Stimulated activated CD4-positive, alpha-beta T cell treated with anti-CD3 and anti-CD28 coated beads, TNF-alpha, amount 100 ng/mL, for 4 hours (primary cell): Measurements from ENCODE around the gene AHNAK2.
A peak's percentile ranks its signal among the peaks of the same experiment; 100 is the strongest.
"Not testable (repeated sequence)": the region's sequence is repeated elsewhere in the genome, so short reads cannot be mapped to it uniquely, and the experiment has no call there.

Experiments used
- DNase-seq, 3 experiments: peaks; one replicate each; pipeline ENCODE4 v3.0.0-alpha.2; 2020; ENCODE audit warnings: low read depth in 3 of 3

AHNAK2 gene

DNA sequence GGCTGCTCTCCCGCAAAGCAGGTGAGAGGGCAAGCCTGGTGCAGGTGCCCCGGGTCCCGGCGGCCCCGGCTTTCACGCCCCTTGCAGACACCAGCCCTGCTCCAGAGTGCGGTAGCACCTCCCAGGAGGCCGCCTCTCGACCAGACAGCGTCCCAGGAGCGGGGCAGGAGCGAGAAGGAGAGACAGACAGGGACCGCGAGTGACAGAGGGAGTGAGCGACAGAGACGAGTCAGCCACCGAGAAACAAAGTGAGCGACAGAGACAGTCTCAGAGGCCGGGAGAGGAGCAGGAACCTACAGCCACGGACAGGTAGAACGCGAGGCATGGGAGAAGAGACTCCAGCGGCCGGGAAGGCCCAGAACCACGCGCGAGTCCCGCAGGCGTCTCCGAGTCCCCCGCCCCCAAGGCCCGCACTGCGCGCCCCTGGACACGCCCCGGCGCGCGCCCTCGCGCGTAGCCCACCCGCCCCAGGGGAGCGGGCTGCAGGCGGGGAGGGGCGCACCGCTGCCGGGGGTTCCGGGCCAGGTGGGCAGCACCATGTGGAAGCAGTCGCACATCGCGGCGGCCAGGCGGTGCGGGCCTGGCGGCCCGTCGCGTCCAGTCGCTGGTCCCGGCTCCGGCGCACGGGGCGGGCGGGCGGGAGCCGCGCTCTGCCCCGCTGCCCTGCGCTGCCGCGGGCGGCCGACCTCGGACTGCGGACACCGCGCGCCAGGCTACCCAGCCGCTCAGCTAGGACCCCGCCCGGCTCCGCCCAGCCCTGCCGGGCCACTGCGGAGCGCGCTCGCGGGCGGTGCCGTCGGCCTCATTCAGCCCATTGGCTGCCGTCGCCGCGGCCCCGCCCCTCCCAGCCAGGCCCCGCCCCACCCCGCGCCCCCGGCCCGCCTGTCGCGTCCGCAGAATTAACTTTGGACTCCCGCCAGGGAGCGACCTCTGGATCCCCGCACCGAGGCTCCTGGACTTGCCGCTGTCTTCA lies at the start of gene AHNAK2:
TSS of gene AHNAK2 (minus strand) at position 694 of the 973 bp plus-strand sequence. CDS start at position 557, 137 bp downstream.
- no peak for DNase-seq

DNA sequence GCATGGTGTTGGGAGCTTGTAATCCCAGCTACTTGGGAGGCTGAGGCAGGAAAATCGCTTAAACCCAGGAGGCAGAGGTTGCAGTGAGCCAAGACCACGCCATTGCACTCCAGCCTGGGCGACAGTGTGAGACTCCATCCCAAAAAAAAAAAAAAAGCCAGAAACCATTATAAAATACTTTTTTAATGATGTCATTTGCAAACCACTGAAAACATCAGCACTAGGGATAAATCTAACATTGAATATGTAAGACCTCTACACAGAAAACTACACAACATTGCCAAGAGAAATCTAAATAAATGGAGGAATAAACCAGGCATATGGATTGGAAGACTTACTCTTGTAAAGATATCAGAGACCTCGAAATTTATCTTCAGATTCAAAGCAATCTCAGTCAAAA lies 49.5 kb upstream of the AHNAK2 start:
- DNase-seq: not testable (repeated sequence)

DNA sequence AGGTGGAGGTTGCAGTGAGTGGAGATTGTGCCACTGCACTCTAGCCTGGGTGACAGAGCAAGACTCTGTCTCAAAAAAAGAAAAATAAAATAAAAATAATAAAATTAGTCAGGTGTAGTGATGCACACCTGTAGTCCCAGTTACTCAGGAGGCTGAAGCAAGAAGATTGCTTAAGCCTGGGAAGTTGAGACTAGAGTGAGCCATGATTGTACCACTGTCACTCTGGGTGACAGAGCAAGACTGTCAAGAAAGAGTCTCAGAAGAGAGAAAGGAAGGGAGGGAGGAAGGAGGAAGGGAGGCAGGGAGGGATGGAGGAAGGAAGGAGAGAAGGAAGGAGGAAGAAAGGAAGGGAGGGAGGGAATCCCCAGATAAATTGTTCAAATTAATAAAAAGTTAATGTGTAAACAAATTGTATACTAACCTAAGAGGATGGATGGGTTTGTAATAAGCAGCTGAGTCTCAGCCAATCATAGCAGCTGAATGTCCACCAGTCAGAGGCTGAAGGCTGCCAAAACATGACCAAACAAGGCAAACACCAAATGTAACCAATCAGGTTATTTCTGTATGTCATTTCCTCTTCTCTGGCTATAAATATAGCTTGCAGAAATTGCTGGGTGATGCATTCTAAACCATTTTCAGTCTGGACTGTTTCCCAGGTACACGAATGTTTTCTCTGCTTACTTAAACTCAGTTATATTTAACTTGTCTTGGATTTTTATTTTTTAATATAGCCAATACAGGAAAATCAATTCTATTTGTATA lies 48.8 kb upstream of the AHNAK2 start:
- no peak for DNase-seq

DNA sequence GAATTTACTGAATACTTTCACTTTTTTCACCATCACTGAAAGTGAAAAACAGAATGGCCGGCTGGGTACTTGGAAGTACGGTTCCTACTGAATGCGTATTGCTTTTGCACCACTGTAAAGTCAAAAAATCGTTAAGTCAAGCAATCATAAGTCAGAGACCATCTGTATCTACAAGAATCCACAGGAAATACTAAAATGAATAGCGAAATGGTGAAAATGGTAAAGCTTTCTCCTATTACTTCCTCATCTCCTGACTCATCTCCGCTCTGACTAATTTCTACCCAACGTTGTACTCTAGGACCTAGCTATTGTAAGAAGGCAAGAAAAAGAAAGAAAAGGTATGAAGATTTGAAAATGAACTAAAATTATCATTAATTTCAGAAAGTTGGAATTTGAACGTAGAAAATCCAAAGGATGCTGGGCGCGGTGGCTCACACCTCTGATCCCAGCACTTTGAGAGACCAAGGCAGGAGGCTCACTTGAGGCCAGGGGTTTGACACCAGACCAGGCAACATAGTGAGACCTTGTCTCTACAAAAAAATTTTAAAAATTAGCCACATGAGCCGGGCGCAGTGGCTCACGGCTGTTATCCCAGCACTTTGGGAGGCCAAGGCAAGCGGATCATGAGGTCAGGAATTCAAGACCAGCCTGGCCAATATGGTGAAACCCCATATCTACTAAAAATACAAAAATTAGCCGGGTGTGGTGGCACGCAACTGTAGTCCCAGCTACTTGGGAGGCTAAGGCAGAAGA lies 48.0 kb upstream of the AHNAK2 start:
- no peak for DNase-seq

DNA sequence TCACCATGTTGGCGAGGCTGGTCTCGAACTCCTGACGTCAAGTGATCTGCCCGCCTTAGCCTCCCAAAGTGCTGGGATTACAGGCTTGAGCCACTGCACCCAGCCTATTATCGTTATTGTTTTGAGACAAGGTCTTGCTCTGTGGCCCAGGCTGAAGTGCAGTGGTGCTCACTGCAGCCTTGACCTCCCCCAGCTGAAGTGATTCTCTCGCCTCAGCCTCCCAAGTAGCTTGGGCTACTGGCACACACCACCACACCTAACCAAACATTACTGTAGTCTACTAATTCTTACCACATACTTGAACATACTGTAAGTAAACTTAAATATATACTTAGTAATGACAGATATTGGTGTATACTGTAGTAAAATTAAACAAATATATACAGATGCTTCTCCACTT lies 47.3 kb upstream of the AHNAK2 start:
- no peak for DNase-seq

DNA sequence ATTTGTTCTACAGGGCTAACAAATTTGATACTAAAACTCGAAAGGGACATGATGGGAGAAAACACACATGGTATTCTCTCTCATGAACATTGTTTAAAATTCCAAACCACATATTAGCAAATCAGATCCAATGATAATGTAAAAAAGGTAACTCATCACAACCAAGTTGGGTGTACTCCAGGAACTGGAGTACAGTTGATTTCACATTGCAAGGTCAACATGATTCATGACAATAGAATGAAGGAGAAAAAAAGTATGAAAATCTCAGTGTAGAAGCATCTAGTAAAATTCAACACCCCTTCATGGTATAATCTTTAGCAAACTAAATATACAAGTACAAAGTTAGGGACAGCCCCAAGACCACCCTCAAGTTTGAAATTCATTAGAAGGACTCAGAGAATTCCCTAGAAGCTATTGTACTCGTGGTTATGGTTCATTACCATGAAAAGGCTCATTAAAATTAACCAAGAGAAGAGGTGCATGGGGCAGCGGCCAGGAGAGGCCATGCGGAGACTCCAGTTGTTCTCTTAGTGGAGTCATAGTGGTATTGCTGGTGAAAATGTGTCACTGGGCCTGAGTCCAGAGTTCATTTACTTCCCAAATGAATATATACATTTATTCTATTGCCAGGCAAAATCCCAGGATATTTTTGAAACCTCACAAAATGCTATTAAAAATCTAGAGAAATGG lies 45.8 kb upstream of the AHNAK2 start:
- no peak for DNase-seq

DNA sequence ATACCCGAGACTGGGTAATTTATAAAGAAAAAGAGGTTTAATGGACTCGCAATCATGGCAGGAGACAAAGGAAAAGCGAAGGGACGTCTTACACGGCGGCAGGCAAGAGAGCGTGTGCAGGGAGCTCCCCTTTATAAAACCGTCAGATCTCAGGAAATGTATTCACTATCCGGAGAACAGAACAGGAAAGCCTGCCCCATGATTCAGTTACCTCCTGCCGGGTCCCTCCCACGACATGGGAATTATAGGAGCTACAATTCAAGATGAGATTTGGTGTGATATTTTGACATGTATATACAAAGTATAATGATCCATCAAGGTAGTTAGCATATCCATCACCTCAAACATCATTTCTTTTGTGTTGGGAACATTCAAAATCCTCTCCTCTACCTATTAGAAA lies 45.0 kb upstream of the AHNAK2 start:
- DNase-seq: no peak

DNA sequence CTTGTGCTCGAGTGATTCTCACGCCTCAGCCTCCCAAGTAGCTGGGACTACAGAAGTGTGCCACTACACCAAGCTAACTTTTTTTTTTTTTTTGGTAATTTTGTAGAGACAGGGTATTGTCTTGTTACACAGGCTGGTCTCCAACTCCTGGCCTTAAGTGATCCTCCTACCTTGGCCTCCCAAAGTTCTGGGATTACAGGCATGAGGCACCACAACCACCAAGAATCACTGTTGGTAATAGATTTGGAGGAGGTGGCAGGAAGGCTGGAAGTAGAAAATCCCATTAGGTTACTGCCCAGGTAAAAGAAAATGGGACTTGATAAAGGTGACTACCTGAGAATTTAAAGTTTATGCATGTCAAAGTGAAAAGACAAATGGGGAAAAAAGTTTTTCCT lies 44.1 kb upstream of the AHNAK2 start:
- DNase-seq: no peak

DNA sequence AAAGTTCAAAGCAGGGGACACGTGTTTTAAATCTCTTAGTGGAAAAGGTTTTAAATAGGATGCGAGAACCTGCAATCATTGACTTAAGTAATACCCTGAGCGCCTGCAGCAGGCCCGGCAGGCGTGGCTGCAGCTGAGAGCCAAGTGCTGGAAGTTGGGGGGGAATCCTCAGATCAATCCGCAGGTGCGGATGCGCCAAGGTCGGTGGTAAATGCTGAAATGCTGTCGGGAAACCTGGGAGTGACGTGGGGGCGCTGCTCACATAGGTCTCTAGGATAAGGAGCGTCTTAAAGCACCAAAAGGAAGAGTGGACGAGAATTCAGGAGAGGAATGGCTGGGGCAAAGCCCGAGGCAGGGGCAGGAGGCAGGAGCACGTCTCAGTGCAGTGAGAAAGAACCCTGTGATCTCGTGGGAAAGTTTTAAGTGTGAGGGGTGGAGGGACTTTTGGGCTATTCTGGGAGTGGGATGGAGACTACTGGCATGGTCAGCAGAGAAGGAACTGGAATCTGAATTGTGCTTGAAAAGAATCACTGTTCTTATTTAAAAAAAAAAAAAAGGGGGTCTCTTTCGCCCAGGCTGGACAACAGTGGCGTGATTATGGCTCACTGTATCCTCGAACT lies 43.6 kb upstream of the AHNAK2 start:
- DNase-seq: peak in 2 of 3 experiments; percentile 21 to 31

DNA sequence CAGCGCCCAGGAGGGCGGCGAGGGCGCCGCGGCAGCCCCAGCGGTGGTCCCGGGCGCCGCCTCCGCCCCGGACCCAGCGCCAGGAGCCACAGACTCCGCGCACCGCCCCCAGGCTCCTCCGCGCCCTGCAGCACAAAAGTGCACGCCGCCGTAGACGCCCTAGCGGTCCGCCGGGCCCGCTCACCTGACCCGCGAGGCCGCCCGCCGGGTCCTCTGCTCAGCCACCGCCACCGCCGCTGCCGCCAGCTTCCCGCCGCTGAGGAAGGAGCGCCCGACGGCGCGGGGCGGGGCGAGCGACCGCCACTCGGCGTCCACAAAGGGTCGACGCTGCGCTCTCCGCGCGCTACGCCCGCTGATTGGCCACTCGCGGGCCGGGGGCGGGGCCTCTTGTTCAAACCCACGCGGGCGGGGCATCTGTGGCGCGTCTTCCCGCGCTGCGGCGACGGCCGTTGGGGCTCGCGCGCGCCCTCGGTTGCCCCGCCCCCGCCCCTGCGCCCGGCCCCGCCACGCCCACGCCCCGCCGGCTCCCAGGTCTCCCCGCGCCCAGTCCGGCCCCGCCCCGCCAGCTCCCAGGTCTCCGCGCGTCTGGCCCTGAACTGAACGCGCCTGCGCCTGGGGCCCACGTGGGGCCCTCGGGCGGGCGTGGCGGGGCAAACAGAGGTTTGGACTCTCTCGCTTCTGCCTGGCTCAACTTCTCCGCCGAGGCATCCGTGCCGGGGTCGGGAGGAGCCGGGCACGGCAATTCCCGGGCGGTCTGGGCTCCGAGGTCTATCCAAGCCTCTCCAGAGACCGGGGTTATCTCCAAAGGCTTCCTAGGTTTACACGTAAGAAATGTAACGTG lies 42.9 kb upstream of the AHNAK2 start, which contains the start of gene CDCA4:
TSS of gene CDCA4 (minus strand) at position 269 of the 841 bp plus-strand sequence. CDS start 9,154 bp downstream, outside the sequence.
- peak; percentile 96 to 99 (median 97) for DNase-seq

DNA sequence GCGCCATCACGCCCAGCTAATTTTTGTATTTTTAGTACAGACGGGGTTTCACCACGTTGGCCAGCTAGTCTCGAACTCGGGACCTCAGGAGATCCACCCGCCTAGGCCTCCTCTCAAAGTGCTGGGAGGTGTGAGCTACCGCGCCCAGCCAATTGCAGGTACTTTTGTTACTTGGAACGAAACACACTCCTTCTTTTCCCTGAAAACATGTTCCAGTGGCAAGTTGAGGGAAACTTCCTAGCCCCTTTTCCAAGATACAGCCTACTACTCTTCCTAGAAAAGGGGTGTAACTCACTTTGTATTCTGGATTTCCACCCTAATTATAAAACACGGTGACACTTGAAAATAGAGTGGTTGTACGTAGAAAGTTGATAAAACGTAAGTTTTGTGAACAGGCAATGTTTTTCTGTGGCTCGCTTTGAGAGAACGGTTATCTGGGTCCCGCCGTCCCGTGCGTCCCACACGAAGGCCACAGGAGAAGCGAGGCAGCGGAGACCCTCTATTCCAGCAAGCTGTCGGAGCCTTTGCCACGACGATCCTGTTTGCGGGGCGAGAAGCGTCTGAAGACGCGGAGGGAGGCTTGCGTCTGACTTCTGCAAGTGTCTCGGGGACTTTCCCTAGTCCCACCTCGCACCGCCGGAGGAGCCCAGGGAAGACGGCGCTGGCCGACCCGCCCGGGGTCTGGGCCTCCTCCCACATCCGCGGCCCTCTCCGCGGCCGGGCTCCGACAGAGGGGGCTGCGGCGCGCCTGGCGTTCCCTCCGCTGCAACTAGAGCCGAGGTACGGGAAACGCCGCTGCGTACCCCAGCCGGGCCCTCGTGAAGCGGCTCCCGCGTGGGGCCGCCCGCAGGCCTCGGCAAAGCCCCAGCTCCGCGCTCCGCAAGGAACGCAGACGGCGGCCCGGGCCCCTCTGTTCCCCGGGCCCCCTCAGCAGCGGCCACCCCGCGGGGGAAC lies 42.0 kb upstream of the AHNAK2 start:
- DNase-seq: peak; percentile 28 to 48 (median 29)

DNA sequence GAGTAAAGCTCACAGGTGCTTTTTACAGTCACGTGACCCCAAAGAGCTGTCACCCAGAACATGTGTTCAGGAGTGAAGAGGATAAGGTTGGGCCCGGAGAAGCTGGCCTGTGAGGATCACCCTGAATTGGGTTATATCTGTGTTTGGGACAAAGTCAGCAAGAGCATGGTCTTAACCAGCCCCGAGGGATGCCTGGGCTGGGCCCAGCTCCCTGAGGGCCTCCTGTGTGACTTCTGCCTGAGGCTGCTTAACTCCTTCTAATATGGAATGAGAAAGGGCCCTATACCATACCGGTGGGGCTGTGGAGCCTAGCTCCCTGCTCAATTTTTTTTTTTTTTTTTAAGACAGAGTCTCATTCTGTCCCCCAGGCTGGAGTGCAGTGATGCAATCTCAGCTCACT lies 40.2 kb upstream of the AHNAK2 start:
- no peak for DNase-seq

DNA sequence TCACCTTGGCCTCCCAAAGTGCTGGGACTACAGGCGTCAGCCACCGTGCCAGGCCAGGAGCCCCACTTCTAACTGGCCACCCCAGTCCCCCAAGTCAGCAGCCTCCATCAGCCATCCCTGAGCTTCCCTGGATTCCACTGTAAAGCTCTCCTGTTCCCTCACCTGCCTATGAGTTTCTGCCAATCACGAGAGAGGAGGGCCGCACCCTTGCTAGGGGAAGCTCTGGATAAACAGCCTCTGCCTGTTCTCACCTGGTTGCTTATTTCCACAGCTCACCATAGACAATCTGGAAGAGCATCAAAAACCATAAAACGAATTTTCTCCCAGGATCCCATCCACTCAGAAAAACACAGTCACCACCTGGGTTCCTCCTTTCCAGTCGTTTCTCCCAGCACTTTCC lies 37.7 kb upstream of the AHNAK2 start:
- no peak for DNase-seq

DNA sequence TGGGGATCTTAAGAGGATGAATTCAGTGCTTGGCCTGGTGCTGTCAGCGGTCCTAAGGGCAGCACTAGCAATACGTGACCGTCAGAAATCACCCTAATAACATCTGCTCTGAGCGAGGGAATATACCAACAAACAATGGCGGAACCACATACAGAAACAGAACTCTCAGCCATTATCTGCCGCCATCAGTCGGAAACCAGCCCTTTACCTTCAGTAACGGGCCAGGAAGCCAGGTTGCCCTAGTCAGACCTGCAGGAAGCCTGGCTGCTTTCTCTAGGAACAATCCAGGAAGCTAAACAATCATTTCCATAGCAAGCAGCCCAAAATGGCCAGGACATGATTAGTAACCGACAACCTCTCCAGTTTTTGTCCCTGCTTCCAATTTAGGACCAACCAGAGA lies 37.1 kb upstream of the AHNAK2 start:
- no peak for DNase-seq

DNA sequence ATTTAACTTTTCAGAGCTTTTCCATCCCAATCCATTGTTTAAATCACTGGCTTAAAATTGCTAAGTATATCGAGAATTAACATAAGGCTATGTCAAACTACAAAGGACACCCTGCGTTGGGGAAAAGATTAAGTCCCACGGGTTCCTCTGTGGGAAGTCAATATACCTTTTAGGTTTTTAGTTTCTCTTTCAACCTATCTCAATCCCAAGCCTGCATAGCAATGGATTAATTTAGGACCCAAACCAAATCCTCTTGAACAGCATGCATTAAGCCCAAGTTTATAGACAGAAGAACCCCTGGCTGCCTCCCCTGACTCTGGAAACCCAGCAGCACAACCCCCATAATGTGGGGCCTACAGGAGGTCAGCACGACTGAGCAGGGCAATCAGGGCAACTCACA lies 36.5 kb upstream of the AHNAK2 start:
- DNase-seq: no peak

DNA sequence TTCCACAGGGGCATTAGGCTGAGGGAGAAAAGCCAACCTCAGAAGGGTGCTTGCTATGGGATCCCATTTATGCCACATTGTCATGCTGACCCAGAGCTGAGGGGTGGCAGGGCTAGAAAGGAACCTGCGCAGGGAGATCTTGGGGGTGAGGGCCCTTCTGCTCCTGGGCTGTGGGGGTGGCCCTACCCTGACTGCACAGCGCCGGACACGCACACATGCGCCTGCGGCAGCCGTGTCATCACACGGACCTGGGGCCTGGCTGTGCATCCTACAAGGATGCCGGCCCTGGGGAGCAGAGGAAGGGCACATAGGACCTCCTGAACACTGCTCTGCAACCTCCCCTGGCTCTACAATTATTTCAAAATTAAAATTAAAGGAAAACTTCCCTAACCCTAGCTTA lies 35.9 kb upstream of the AHNAK2 start:
- DNase-seq: no peak

DNA sequence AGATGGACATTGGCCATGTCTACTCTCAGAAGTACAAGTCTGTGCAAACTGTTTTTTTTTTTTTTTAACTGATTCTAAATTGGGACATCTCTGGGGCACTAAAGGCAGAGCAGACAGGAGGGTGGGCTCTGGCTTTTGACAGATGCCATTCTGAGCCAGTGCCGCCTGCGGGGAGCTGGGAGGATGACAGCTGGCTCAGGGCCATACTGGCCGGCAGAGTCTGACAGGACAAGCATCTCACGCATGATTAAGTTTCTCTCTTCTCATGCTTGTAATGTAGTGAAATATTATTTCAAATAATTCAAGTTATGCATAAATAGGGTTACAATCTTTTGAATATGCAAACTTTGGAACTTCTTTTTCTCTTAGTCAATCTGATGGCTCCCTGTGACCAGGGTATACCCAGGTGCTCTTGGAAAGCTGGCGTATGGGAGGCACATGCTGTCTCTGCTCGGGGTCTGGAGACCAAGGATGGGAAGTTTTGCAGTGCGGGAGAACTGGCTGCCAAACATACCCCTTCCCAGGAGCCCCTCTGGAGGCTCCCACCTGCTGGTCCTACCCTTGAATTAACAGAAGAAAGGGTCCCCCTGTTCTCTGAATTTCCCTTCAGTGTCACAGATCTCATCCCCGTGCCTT lies 35.1 kb upstream of the AHNAK2 start:
- no peak for DNase-seq
